PFSK-1 (cell line): ENCODE data around the gene ALDH16A1.

ENCODE experiments used
- FOXP2 ChIP-seq: optimal IDR thresholded peaks from 2 replicates; pipeline ENCODE3; 2011; ENCODE audit warnings: borderline replicate concordance, control low read depth, inconsistent platforms; ENCODE audit not compliant: insufficient read depth; ENCODE audit errors: extremely low read length, extremely low read depth
- POLR2AphosphoS5 ChIP-seq: IDR thresholded peaks from 2 replicates; pipeline ENCODE4 v1.6.1; 2012; ENCODE audit warnings: low read depth, mild to moderate bottlenecking, control low read depth, low read length, moderate library complexity
- SIN3A ChIP-seq: IDR thresholded peaks from 2 replicates; pipeline ENCODE4 v1.6.1; 2012; ENCODE audit warnings: mild to moderate bottlenecking, low read length, moderate library complexity, borderline replicate concordance; ENCODE audit not compliant: insufficient read depth
- TAF1 ChIP-seq: IDR thresholded peaks from 2 replicates; pipeline ENCODE4 v1.6.1; 2012; ENCODE audit warnings: low read length, control low read depth, borderline replicate concordance; ENCODE audit not compliant: insufficient read depth
- TF ChIP-seq, protein P1 (sequence below), 2 experiments: IDR thresholded peaks; 2 replicates each; pipeline versions ENCODE4 v1.6.1 to v1.8.0; 2011 to 2012; ENCODE audit warnings: low read depth in 2 of 2, low read length in 2 of 2, control low read depth in 1 of 2, inconsistent platforms in 1 of 2, mild to moderate bottlenecking in 1 of 2, moderate library complexity in 1 of 2; ENCODE audit not compliant: insufficient read depth in 1 of 2

DNA sequence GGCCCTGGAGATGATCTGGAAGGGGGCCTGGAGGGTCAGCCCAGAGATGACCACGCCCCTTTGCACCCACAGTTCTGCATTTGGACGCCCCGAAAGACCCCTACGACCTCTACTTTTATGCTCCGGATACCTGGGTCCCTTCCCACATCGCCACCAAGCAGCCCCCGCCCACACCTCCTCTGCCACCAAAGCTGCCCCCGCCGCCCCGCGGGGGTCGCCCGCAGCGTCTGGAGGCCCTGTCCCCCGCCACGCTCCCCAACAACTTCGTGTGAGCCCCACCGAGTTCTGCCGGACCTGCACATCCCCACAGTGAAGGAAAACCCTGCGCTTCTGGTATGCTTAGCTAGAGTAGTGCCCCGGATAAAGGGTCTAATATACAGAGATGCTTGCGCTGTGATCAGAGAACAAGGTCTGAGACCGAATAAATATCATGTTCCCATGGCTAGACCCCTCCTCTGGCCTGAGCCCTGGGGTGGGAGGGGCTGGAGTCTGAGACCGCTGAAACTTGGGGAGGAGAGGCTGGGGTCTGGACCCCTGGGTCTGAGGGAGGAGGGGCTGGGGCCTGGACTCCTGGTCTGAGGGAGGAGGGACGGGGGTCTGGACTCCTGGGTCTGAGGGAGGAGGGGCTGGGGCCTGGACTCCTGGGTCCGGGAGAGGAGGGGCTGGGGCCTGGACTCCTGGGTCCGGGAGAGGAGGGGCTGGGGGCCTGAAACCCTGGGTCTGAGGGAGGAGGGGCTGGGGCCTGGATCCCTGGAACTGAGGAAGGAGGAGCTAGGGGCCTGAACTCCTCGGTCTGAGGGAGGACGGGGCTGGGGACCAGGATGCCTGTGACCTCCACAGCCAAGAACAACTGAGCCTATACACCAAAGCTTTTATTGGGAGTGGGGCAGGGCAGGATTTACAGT is 24.2 kb upstream of the ALDH16A1 start:
- no peak for TF ChIP-seq POLR2AphosphoS5
- TF ChIP-seq TAF1: no peak
- TF ChIP-seq, protein P1, sequence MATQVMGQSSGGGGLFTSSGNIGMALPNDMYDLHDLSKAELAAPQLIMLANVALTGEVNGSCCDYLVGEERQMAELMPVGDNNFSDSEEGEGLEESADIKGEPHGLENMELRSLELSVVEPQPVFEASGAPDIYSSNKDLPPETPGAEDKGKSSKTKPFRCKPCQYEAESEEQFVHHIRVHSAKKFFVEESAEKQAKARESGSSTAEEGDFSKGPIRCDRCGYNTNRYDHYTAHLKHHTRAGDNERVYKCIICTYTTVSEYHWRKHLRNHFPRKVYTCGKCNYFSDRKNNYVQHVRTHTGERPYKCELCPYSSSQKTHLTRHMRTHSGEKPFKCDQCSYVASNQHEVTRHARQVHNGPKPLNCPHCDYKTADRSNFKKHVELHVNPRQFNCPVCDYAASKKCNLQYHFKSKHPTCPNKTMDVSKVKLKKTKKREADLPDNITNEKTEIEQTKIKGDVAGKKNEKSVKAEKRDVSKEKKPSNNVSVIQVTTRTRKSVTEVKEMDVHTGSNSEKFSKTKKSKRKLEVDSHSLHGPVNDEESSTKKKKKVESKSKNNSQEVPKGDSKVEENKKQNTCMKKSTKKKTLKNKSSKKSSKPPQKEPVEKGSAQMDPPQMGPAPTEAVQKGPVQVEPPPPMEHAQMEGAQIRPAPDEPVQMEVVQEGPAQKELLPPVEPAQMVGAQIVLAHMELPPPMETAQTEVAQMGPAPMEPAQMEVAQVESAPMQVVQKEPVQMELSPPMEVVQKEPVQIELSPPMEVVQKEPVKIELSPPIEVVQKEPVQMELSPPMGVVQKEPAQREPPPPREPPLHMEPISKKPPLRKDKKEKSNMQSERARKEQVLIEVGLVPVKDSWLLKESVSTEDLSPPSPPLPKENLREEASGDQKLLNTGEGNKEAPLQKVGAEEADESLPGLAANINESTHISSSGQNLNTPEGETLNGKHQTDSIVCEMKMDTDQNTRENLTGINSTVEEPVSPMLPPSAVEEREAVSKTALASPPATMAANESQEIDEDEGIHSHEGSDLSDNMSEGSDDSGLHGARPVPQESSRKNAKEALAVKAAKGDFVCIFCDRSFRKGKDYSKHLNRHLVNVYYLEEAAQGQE (IDR thresholded peaks at IDR 0.05; ENCODE audit: insufficient read depth in 1 of 2, low read depth in 2 of 2, low read length in 2 of 2): no peak
- TF ChIP-seq SIN3A: no peak
- TF ChIP-seq FOXP2: no peak
